RCC 7860 (cell line): ENCODE results near the gene HBD.
"Not testable (repeated sequence)": the region's sequence is repeated elsewhere in the genome, so short reads cannot be mapped to it uniquely, and the experiment has no call there.

ENCODE experiments used
- DNase-seq: peaks from one replicate; pipeline ENCODE4 v3.0.0-alpha.2; 2015; ENCODE audit warnings: low spot score
- FAIRE-seq: peaks from 2 replicates; lab custom pipeline; 2012; peaks lifted over from hg19 to GRCh38; lab: Jason Lieb, UNC

HBD gene

DNA sequence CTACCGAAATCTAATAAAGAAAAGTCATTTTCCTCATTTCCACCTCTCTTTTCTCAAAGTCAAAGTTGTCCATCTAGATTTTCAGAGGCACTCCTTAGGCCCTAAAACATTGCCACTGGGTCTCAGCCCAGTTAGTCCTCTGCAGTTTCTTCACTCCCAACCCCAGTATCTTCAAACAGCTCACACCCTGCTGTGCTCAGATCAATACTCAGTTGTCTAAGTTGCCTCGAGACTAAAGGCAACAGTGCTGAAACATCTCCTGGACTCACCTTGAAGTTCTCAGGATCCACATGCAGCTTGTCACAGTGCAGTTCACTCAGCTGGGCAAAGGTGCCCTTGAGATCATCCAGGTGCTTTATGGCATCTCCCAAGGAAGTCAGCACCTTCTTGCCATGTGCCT lies 19.7 kb upstream of the HBD start:
- DNase-seq, FAIRE-seq: not testable (repeated sequence)

DNA sequence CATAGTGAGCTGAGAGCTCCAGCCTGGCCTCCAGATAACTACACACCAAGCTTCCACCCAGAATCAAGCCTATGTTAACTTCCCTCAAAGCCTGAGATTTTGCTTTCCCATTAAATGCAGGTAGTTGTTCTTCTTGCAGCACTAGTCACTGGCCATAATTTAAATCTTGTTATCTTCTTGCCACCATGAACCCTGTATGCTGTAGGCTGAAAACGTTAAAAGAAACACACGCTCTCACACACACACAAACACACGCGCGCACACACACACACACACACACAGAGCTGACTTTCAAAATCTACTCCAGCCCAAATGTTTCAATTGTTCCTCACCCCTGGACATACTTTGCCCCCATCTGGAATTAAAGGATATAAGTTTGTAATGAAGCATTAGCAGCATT lies 19.2 kb upstream of the HBD start:
- not testable (repeated sequence) for DNase-seq, FAIRE-seq

DNA sequence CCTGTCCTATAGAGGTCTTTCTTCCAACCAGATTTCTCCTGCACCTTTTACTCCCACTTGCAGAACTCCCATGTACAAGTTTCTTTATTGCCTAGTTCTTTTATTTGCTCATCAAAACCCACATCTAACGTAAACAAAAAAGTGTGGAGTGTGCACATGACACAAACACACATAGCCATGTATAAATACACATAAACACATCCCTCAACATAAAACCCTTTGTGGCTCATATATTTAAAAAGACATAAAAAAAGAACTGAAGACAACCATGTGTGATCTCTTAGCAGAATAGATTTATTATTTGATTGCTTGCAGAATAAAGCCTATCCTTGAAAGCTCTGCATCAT lies 18.6 kb upstream of the HBD start:
- DNase-seq (no peak), FAIRE-seq (no peak)

DNA sequence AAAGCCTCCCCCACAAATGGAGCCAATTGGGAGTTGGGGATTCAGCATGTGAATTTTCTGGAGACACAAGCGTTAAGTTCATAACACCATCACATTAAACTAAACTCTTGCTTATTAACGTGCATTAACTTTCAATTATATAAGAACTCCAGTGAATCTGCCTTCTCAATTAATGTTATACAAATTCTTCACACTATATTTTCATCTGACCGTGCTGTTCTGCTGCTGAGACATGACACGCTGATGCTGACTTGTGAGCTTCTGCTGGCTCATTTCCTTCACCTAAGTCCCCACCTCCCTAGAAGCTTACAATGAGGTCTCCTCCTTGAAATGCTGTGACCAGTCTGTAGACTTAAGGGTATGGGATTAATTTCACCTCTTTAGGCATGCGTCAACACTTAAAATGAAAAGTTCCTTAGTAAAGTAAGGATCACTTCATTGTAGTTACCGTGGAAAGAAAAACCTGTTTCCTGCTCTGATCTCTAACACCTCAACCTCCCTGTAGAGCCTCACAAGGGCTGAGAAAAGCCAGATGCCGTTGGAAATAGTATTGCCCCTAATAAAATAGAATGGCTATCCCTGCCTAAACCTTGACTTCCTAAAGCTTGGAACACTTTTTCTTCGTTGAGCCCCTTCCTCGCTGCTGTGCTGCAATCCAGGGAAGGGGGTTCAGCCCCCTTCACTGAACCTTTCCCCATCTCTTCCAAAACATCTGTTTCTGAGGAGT lies 18.1 kb upstream of the HBD start:
- no peak for FAIRE-seq

DNA sequence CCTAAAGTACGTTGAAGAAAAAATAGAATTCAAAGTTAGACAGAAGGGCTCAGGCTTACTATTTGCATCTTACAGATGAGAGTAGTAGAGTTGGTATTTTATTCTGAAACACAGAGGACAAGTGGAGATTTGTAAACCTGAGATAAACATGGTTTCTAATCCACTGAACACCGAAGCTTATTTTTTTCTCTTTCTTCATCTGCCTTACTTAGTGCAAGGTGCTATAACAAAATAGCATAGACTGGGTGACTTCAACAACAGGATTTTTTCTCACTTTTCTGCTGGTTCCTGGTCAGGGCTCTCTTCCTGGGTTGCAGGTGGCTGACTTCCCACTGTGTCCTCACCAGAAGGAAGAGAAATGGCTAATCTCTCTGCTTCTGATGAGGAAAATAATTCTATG lies 17.5 kb upstream of the HBD start:
- FAIRE-seq (no peak), DNase-seq (no peak)

More for the DNA sequence above, 18.1 kb upstream of the HBD start:
- no peak for DNase-seq

DNA sequence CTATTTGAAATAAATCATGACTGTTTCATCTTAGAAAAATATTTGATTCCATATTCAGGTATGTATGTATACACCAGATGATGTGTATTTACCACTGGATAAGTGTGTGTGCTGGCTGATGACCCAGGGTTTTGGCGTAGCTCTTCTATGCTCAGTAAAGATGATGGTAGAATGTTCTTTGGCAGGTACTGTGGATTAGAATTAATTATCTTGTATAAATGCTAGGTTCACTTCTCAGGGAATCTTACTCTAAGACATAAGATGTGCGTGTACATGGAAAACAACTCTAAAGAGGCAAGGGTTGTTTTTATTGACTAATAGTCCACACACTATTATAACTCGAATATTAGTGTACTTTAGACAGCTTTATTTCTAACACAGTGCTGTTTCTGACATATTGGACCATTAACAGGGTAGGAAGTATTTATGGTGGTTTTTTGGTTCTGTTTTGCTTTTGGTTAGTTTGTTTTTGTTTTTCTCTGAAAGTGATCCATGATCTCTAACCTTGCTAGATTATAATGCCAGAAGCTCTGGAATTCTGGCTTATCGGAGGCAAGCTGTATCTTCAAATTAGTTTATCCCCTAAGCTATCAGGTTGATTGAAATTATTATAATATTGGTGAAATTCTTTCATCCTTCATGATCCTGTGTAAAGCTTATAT lies 16.4 kb upstream of the HBD start:
- no peak for FAIRE-seq
- DNase-seq: no peak

DNA sequence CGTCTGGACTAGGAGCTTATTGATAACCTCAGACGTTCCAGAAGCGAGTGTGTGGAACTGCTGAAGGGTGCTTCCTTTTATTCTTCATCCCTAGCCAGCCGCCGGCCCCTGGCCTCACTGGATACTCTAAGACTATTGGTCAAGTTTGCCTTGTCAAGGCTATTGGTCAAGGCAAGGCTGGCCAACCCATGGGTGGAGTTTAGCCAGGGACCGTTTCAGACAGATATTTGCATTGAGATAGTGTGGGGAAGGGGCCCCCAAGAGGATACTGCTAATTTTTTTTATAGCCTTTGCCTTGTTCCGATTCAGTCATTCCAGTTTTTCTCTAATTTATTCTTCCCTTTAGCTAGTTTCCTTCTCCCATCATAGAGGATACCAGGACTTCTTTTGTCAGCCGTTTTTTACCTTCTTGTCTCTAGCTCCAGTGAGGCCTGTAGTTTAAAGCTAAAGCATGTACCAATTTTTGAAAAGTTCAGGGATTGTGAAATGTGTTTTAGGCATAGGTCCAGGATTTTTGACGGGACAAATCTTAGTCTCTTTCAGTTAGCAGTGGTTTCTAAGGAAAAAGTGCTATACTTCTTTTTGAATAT lies 15.6 kb upstream of the HBD start, which contains the start of gene HBG1:
HBG1 (minus strand) TSS at position 51 of the 590 bp plus-strand sequence. CDS start 53 bp downstream, outside the sequence.
- not testable (repeated sequence) for FAIRE-seq, DNase-seq

DNA sequence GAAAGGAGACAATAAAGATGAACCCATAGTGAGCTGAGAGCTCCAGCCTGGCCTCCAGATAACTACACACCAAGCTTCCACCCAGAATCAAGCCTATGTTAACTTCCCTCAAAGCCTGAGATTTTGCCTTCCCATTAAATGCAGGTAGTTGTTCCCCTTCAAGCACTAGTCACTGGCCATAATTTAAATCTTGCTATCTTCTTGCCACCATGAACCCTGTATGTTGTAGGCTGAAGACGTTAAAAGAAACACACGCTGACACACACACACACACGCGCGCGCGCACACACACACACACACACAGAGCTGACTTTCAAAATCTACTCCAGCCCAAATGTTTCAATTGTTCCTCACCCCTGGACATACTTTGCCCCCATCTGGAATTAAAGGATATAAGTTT lies 14.2 kb upstream of the HBD start:
- DNase-seq, FAIRE-seq: not testable (repeated sequence)

DNA sequence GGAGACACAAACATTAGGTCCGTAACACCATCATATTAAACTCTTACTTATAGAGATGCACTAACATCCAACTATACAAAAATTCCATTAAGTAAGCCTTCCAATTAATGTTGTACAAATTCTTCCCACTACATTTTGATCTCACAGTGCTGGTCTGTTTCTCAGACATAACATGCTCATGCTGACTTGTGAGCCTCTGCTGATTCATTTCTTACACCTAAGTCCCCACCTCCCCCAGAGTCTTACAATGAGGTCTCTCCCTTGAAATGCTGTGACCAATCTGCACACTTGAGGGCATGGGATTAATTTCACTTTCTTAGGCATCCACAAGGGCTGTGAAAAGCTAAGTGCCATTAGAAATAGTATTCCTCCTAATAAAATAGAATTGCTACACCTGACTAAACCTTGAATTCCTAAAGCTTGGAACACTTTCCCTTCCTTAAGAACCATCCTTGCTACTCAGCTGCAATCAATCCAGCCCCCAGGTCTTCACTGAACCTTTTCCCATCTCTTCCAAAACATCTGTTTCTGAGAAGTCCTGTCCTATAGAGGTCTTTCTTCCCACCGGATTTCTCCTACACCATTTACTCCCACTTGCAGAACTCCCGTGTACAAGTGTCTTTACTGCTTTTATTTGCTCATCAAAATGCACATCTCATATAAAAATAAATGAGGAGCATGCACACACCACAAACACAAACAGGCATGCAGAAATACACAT lies 13.3 kb upstream of the HBD start:
- DNase-seq (no peak), FAIRE-seq (no peak)

DNA sequence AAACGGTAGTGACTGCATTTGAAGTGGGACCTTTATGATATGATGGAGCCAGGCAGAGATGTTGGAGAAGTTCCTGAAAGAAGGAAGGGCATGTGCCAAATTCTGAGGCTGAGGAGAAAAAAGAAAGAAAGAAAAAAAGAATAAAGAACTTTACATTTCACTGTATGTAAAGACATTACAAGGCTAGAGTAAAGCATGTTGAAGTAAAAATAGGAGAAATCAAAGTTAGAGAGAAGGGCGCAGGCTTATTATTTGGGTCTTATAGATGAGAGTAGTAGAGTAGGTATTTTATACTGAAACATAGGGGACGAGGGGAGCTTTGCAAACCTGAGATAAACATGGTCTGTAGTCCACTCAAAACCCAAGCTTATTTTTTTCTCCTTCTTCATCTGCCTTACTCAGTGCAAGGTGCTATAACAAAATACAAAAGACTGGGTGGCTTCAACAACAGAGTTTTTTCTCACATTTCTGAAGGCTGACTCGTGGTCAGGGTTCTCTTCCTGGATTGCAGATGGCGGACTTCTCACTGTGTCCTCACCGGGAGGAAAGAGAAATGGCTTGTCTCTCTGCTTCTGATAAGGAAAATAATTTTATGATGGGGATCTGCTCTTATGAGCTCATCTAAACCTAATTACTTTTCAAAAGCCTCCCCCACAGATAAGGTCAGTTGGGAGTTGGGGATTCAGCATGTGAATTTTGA lies 12.6 kb upstream of the HBD start:
- FAIRE-seq (no peak), DNase-seq (no peak)

DNA sequence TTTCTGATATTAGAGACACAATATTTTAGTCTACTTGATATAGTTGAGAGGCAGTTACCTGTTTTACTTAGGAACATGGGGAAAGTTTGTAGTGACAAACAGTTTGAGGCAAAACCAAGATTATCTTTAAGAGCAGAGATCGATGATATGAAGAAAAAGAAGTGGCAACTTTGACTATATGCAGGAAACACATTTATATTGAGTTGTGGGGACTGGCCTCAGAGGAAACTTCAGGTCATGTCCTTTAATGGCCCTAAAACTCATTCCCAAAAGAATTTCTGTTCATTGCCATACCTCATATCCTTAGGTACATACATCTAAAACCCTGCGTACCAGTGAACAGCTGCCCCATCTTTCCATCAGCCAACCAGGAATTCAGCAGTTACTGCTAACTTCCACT lies 10.9 kb upstream of the HBD start:
- FAIRE-seq: no peak
- DNase-seq: no peak

DNA sequence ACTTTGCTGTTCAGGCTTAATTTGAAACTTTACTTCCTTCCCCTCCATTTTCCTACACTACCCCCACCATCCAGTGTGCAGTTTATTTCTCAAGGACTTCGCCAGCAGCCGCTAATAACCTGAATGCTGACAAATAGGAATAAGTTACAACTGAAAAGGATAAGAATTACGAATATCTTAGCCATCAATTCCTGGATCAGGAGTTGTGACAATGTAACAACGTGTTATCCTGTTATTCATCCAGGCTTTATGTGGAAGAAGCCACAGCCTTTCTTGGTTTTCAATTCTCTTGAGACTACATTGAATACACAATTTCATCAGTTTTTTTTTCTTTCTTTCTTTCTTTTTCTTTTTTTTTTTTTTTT lies 9.5 kb upstream of the HBD start:
- FAIRE-seq (no peak), DNase-seq (no peak)

DNA sequence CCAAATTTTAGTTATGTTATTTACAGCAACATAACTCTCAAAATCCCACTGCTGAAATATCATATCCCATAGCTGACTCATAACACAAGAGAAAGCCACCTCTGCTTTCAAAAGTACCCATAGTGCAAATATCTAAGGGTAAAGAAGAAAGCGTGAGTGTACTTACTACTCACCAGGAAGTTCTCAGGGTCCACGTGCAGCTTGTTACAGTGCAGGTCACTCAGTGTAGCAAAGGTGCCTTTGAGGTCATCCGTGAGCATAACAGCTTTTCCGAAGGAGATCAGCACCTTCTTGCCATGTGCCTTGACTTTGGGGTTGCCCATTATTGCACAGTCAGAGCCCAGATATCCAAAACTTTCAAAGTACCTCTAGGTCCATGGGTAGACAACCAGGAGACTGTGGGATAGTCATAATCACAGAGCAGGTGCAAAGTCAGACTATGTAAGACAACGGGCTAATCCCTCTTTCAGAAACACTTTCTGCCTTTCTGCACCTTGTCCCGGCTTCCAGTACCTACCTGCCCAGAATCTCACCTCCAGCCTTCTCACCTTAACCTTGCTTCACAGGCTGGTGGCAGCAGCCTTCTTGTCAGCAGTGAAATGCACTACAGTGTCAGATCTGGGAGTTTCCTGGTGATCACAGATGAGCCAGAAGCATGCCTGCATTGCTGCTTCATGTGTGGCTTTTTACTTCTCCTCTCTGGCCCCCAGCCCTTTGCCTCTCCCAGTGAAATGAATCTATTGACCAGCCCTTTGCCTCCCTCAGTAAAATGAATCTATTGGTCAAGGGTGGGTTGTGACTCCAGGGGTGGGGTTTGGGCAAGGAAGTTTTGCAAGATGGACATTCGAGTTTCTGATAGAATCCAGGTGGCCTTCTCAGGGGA lies 8.9 kb upstream of the HBD start:
- FAIRE-seq: no peak
- no peak for DNase-seq

DNA sequence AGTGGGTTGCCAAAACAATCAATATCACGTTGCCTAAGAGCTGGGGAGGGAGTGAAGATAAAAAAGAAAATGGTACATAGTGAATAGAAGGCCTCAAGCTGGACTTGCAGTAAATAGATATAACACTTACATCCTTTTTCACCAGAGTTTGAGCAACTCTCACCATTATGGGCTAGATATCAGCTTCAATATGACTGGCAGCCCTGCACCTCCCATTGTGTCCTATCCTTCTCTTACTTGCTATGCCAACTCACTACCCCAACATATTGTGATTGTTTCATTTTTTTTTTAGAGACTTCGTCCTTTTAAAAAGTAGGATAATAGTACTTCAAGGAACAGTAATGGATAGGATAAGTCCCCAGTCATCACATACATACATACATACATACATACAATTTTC lies 7.9 kb upstream of the HBD start:
- no peak for FAIRE-seq
- no peak for DNase-seq

DNA sequence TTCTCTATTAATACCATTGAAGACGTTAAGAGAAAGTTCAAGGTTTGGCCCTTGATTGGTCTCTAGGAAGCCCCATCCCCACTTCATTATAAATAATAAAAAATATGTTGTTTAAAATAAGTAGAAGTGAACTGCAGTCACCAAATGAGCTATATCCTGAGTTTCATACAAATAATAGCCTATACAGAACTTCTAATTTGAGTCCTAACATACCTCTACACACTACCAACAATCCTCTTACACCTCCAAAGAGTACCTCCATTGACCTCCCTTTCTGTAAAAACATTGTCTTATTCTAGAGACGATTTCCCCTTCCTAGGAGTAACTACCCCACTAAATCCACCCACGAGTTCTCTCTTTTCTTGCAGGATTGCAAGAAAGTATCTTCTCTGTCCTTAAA lies 7.2 kb upstream of the HBD start:
- FAIRE-seq (no peak), DNase-seq (no peak)

DNA sequence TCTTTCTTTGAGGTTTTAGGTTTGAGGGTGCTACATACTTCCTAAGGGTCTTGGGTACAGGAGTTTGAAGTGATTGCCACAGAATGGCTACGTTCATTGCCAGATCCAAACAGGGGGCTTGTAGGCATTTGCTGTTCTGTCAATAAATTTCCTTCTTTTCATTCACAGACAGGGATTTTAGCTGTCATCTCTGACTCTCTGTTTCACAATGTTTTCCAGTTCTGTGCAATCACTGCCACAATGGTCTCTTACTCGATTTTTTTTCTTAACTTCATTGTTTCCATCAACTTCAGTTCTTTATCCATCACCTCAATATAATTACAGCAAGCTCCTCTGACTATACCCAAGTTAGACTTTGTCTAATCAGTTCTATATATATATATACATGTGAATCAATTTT lies 6.2 kb upstream of the HBD start:
- DNase-seq (no peak), FAIRE-seq (no peak)

DNA sequence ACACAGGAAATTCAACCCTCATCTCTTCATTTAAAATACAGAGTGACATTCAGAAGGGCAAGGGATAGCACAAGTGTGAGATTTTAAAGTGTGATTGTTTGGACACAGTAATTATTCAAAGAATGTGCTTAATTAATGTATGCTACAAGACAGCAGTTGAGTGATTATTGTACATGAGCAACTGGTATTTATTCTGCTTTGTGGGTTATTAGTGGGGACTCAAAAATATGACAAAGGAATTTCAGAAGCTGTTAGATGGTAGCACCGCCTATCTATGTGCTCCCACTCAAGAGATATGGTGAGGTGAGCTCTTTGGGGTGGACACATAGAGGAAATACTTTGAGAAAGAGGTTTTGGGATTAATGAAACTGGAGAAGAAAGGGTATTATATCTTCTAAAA lies 5.8 kb upstream of the HBD start:
- DNase-seq (no peak), FAIRE-seq (no peak)

DNA sequence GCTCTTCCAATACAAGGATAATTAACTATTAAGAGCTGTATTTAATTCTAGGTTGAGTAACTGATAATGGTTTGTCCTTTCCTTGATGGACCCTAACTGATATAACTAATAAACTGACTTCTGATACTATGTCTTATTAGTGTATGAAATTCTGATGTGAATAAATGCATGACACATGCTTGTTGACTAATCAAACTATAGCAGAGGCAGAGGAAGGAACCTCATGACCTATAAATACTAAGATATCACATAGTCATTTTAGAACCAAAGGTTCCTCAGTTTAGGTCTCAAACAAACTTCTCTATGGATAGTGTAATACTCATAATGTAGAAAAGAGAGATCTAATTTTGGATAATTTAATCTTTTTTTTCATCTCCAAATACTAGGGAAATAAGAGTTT lies 4.8 kb upstream of the HBD start:
- FAIRE-seq (no peak), DNase-seq (no peak)

DNA sequence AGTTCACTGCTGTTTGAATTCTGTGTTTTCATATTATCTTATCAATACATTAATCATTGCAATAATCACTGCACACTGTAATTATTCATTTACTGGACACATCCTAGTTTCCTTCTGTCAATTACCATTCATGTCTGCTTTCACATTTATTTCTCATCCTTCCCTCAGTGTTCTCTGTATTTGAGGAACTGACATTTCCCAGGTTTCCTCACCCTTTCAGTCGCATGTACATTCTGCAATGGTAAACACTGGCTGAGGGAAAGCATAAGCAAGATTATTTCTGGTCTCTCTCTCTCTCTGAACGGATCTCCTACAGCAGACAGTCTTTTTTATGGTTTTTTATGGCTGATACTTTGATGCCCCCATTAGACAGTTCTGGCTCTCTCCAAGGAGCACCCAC lies 4.2 kb upstream of the HBD start:
- no peak for DNase-seq
- no peak for FAIRE-seq

DNA sequence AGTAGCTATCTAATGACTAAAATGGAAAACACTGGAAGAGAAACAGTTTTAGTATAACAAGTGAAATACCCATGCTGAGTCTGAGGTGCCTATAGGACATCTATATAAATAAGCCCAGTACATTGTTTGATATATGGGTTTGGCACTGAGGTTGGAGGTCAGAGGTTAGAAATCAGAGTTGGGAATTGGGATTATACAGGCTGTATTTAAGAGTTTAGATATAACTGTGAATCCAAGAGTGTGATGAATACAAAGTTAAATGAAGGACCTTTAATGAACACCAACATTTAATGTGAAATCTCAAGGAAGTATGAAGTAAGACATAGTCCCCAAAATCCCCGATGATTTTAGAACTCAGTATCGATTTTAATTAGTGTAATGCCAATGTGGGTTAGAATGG lies 3.1 kb upstream of the HBD start:
- no peak for FAIRE-seq
- DNase-seq: no peak
